Panc1 (cell line): ENCODE measurements around the gene PPP1R16B. TPM values are rescaled to one million over a fixed set of nuclear protein-coding genes. Genes with fewer than 3 reads are reported as not detected.

Experiments
- ATAC-seq: fragments of 200-7000 bp; cut with Tn5 transposase; 2 replicates; pipeline ENCODE4 v1.9.1; 2020; ENCODE audit warnings: mild to moderate bottlenecking, moderate library complexity
- BruUV-seq: library from RNA; stranded (reverse); fragments of 400-500 nt; replicated peaks from 2 replicates; lab custom pipeline; 2021; lab: Mats Ljungman, UMichigan
- CTCF ChIA-PET: fragments of 300-600 bp; sonication (Branson Sonifier 250); formaldehyde crosslinking; loops from one replicate; lab custom pipeline; 2022; ENCODE audit warnings: antibody characterized with exemption; lab: Charles Lee
- POLR2A ChIA-PET: fragments of 300-600 bp; sonication (Branson Sonifier 250); formaldehyde crosslinking; loops from one replicate; lab custom pipeline; 2022; ENCODE audit warnings: antibody characterized with exemption; lab: Charles Lee
- DNase-seq: peaks from one replicate; pipeline ENCODE4 v3.0.0-alpha.2; 2010; ENCODE audit warnings: low read depth, low spot score
- H3K27ac ChIP-seq: 2 replicates; pipeline ENCODE4 v1.5.1; 2011; ENCODE audit warnings: mild to moderate bottlenecking, low read length, inconsistent platforms
- H3K27me3 ChIP-seq: fragments of 200-500 bp; sonication (Bioruptor generic); 2 replicates; pipeline ENCODE4 v1.6.0; 2014; ENCODE audit warnings: low read length, inconsistent platforms; ENCODE audit not compliant: control insufficient read depth, insufficient read depth
- H3K36me3 ChIP-seq: fragments of 200-500 bp; sonication (Bioruptor generic); 2 replicates; pipeline ENCODE4 v1.5.1; 2014; ENCODE audit warnings: inconsistent platforms, mild to moderate bottlenecking, low read length, moderate library complexity; ENCODE audit not compliant: control insufficient read depth, insufficient read depth
- H3K4me1 ChIP-seq: 2 replicates; pipeline ENCODE4 v1.5.1; 2011; ENCODE audit warnings: inconsistent platforms, mild to moderate bottlenecking, low read length, moderate library complexity; ENCODE audit not compliant: control insufficient read depth, insufficient read depth
- H3K4me3 ChIP-seq, 2 experiments: 2 replicates each; pipeline ENCODE4 v1.5.1; 2011 to 2012; ENCODE audit warnings: low read depth in 2 of 2, low read length in 2 of 2, mild to moderate bottlenecking in 2 of 2, inconsistent platforms in 1 of 2, moderate library complexity in 1 of 2
- H3K9me3 ChIP-seq: fragments of 200-500 bp; sonication (Bioruptor generic); 2 replicates; pipeline ENCODE4 v1.5.1; 2014; ENCODE audit warnings: low read depth, mild to moderate bottlenecking, inconsistent platforms, low read length, moderate library complexity; ENCODE audit not compliant: control insufficient read depth, insufficient read depth
- CTCF ChIP-seq: fragments of 450-650 bp; IDR thresholded peaks from 2 replicates; pipeline ENCODE4 v1.5.1; 2017; ENCODE audit warnings: mild to moderate bottlenecking
- POLR2AphosphoS5 ChIP-seq: IDR thresholded peaks from 2 replicates; pipeline ENCODE4 v1.6.1; 2012; ENCODE audit warnings: mild to moderate bottlenecking, low read depth, low read length, moderate library complexity
- REST ChIP-seq, 2 experiments: IDR thresholded peaks; 2 replicates each; pipeline ENCODE4 v1.6.1; 2011 to 2012; ENCODE audit warnings: low read depth in 2 of 2, control low read depth in 1 of 2, low read length in 1 of 2, mild to moderate bottlenecking in 1 of 2, moderate library complexity in 1 of 2; ENCODE audit not compliant: insufficient read depth in 1 of 2
- SIN3A ChIP-seq: IDR thresholded peaks from 2 replicates; pipeline ENCODE4 v1.6.1; 2012; ENCODE audit warnings: low read depth, mild to moderate bottlenecking, low read length, moderate library complexity, borderline replicate concordance; ENCODE audit not compliant: insufficient read depth
- TCF7L2 ChIP-seq: IDR thresholded peaks from 2 replicates; pipeline ENCODE4 v1.6.1; 2011; ENCODE audit warnings: mild to moderate bottlenecking, low read depth, low read length, inconsistent platforms
- in situ Hi-C: cut with HindIII; loops from 2 replicates; pipeline ENCODE4 v1.10.0; 2016; ENCODE audit warnings: low sequenced_read_pairs, low pct_unique_long_range_greater_than_20kb
- intact Hi-C: fragments of 100-400 bp; cut with micrococcal nuclease; formaldehyde crosslinking; loops from one replicate; pipeline ENCODE4 v1.10.0; 2022; ENCODE audit not compliant: unreplicated experiment
- total RNA-seq: library from RNA; stranded (reverse); gene quantifications from one replicate; pipeline ENCODE4 v1.2.1, GENCODE V29; 2021; ENCODE audit not compliant: unreplicated experiment

The PPP1R16B gene
- total RNA-seq, 1 experiment from 2014 or later: 0.92 TPM

GRCh38 chr20:38934530-38934929 is 129.0 kb downstream of the PPP1R16B start:
- no peak overlapping the region for H3K4me3 ChIP-seq
- no peaks in the 10 kb centered on the region for H3K9me3 ChIP-seq
- TF ChIP-seq TCF7L2 (no peak), CTCF (no peak), POLR2AphosphoS5 (no peak), REST (IDR thresholded peaks at IDR 0.05; ENCODE audit: insufficient read depth in 1 of 2, low read depth in 2 of 2, low read length in 1 of 2) (no peak), SIN3A (no peak)
- in situ Hi-C loops: no loop called here
- H3K27ac ChIP-seq: no peak overlapping the region
- ChIA-PET CTCF (interaction anchor here (0.7 kb wide), 1 partner anchor 15 kb away, joined by 14 read pairs; no protein-coding TSS in a partner anchor), POLR2A (no interaction called here)
- no peak for DNase-seq
- no peak for ATAC-seq
- peaks cover 8% of the 10 kb centered on the region for H3K4me1 ChIP-seq
- no TSS peak for BruUV-seq
- no peaks in the 10 kb centered on the region; the same call in 1 of the 2 replicates for H3K36me3 ChIP-seq
- H3K27me3 ChIP-seq: no peaks in the 10 kb centered on the region
- intact Hi-C loops: no loop called here

GRCh38 chr20:38935285-38935684 is 129.8 kb downstream of the PPP1R16B start:
- no peaks in the 10 kb centered on the region; the same call in 1 of the 2 replicates for H3K36me3 ChIP-seq
- in situ Hi-C loops (no loop called here), intact Hi-C loops (no loop called here)
- no TSS peak for BruUV-seq
- DNase-seq (peak; percentile 22), ATAC-seq (peak; percentile 61; the same call in 1 of the 2 replicates)
- ChIA-PET CTCF (no interaction called here), POLR2A (no interaction called here)
- H3K4me1 ChIP-seq: peaks cover 3% of the 10 kb centered on the region
- no peaks in the 10 kb centered on the region for H3K27me3 ChIP-seq
- peak; percentile 56 for TF ChIP-seq CTCF
- TF ChIP-seq REST (IDR thresholded peaks at IDR 0.05; ENCODE audit: insufficient read depth in 1 of 2, low read depth in 2 of 2, low read length in 1 of 2): no peak
- TF ChIP-seq SIN3A: no peak
- H3K27ac ChIP-seq: no peak overlapping the region
- H3K4me3 ChIP-seq: no peak overlapping the region
- H3K9me3 ChIP-seq: no peaks in the 10 kb centered on the region
